GM20000 (cell line): ENCODE measurements around the gene LNX1.

ENCODE experiments used
- DNase-seq: peaks from one replicate; pipeline ENCODE4 v3.0.0; 2012; ENCODE audit warnings: low spot score
- TF ChIP-seq, protein P1 (sequence below): IDR thresholded peaks from 2 replicates; pipeline ENCODE4 v1.5.1; 2012; ENCODE audit warnings: mild to moderate bottlenecking, control low read depth; ENCODE audit errors: extremely low read depth, missing control alignments

The LNX1 gene

DNA sequence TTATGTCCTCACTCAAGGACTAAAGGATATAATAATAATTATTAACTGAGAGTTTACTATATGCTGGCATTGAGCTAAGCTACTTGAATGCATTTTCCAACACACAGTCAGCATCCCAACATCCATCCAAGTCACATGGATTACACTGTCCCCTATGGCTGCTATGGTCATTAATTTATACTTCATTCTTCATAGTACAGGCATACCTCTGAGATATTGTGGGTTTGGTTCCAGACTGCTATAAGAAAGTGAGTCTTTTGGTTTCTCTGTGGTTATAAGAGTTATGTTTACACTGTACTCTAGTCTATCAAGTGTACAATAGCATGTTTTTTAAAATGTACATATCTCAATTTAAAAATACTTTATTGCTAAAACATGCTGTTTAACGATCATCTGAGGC is 89.2 kb downstream of the LNX1 start:
- TF ChIP-seq, protein P1, sequence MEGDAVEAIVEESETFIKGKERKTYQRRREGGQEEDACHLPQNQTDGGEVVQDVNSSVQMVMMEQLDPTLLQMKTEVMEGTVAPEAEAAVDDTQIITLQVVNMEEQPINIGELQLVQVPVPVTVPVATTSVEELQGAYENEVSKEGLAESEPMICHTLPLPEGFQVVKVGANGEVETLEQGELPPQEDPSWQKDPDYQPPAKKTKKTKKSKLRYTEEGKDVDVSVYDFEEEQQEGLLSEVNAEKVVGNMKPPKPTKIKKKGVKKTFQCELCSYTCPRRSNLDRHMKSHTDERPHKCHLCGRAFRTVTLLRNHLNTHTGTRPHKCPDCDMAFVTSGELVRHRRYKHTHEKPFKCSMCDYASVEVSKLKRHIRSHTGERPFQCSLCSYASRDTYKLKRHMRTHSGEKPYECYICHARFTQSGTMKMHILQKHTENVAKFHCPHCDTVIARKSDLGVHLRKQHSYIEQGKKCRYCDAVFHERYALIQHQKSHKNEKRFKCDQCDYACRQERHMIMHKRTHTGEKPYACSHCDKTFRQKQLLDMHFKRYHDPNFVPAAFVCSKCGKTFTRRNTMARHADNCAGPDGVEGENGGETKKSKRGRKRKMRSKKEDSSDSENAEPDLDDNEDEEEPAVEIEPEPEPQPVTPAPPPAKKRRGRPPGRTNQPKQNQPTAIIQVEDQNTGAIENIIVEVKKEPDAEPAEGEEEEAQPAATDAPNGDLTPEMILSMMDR: no peak

DNA sequence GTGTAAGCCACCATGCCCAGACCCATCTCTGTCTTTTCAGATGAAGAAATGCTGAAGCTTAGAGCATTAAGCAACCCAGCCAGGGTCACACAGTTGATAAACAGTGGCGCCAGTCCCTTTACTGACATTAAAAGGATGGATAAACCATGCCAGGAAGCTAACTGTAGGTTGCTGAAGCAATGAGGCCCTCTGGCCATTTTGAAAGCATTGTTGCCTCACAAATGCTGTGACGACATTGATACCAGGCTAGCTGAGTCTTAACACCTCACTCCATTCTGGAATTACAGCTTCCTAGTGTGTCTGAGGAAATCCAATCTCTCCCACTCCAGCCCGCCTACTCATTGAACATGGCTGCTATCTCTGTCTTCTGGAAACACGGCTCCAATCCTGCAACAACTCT is 89.7 kb downstream of the LNX1 start:
- DNase-seq: no peak
- TF ChIP-seq, protein P1: no peak

More for the DNA sequence above, 89.2 kb downstream of the LNX1 start:
- DNase-seq: no peak

DNA sequence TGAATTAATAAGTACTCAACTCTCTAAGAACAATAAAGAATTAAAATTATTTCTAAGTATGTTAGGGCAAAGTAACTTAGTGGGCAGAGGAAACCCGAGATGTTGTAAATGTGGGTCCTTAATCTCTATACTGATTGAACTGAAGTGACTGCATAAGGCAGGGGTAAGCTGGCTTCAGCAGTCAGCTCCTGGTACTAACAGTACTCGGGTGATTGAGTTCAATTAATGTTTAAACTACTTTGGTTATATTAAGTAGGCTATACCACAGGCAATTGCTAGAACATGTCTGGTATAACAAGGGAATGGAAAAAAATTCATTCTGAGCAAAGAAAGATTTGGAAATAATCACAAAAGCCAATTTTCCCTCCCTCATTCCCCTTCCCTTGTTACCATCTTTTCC is 90.7 kb downstream of the LNX1 start:
- TF ChIP-seq, protein P1: no peak
- no peak for DNase-seq

DNA sequence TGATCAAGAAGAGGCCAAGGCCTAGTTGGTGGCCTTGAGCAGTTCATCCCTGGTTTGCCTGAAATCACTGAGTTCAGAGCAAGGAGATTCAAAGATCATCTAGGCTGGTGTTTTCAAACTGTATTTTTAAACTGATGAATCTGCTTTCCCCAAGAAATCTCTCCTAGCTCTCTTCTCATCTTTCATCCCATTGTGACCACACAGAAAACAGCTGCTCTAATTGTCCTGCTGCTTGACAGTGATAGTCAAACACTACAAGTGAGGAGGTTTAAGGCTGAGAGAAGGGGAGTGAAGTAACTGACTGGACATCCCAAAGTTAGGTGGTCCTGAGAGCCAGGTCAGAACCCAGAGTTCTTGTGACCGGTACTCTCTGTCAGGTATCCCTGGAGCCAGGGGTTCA is 91.5 kb downstream of the LNX1 start:
- no peak for DNase-seq
- TF ChIP-seq, protein P1: no peak

DNA sequence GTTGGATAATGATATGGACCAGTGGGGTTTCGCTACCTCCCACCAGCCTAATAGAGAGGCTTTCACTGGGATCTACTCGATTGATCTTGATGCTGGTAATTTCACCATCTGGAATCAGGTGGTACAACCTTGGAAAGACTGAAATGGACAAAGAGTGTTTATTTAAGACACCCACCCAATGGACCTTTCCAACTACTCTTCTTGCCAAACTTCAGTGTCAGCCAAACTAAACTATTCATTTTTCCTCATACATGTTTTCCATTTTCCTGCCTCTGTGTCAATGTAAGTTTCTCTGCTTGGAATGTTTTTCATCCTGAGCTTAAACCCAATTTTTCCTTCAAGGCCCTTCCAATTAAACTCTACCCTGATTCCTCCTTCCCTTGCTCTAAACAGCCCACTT is 92.6 kb downstream of the LNX1 start:
- TF ChIP-seq, protein P1: no peak
- no peak for DNase-seq

DNA sequence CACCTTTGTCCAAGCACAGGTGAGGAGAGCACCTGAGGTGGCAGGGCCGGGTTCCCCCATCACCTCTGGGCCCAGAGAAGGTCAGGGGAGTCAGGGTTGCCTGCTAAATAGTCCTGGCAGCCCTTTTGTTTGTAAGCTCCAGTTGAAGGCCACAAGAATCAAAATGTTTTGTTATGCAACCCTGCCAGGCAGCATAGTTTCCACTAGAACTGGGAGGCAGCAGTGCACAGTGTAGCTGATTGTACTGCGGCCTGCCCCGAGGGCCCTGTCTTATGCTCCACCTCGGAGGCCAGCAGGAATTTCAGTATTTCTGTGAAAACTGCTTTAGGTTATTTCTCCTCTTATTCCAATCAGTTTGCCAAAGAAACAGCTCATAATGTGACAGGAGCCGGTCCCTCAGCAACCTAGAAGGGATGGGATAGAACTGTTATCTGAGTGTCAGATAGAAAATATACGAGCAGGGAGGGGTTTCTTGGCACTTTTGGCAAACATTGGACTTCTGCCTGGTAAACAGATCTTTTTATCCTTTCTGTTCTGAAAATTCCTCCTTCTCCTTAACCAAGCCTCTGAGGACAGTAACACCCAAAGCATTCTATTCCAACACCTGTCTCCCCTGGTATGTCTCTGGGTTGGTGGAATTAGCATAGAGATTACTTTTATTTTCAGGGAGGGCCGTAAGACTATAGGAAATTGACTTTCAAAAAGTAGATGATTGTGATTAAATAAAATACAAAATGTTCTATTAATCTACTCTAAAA is 93.6 kb downstream of the LNX1 start:
- no peak for DNase-seq
- TF ChIP-seq, protein P1: no peak

DNA sequence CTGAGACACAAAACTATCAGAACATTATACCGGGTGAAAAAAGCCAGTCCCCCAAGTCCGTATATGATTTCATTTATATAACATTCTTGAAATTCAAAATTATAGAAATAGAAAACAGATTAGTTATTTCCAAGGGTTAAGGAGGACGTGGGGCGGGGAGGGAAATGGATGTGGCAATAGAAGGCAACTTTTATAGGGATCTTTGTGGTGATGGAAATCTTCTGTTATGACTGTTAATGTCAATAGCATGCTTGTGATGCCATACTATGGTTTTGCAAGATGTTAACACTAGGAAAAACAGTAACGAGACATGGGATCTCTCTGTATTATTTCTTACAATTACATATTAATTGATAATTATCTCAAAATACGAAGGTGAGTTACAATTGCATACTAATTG is 96.4 kb downstream of the LNX1 start:
- DNase-seq: no peak
- TF ChIP-seq, protein P1: no peak
